Urothelium cell line (cell line): ENCODE measurements around the gene HOXB9.

Experiments used
- DNase-seq: peaks from one replicate; pipeline ENCODE4 v3.0.0; 2011; ENCODE audit warnings: low spot score, mixed read lengths
- FAIRE-seq: peaks from 2 replicates; lab custom pipeline; 2011; peaks lifted over from hg19 to GRCh38; lab: Jason Lieb, UNC

The HOXB9 gene

GRCh38 chr17:48588528-48588927 lies 37.6 kb downstream of the HOXB9 start:
- DNase-seq (no peak), FAIRE-seq (no peak)

GRCh38 chr17:48588074-48588415 lies 38.1 kb downstream of the HOXB9 start:
- FAIRE-seq (no peak), DNase-seq (no peak)

GRCh38 chr17:48587276-48588073 lies 38.7 kb downstream of the HOXB9 start:
- FAIRE-seq (no peak), DNase-seq (no peak)

GRCh38 chr17:48586355-48587258 lies 39.6 kb downstream of the HOXB9 start:
- DNase-seq (no peak), FAIRE-seq (no peak)

DNA sequence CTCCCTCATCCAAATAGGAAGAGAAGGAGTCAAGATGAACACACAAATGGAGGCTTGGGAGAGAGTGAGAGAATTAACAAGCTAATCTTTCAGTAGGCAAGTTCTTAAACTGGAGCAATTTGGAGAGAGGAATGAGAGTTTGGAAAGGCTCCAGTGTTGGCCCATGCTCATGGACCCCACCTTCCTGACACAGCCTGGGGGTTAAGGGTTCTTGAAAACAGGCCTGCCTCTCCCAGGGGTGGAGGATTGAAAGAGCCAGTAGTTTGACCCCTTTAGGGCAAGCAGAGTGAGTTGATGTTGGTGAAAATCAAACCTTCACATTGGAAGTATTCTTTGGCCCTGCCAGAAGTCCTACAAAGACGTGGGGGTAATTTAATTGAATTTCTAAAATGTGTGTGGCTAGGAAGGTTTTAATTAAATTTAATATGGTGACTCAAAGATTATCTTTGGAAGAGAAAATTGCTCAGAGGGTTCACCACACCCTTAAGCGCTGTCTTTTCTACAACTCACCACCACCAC lies 41.9 kb downstream of the HOXB9 start:
- DNase-seq (no peak), FAIRE-seq (no peak)

GRCh38 chr17:48583708-48584222 lies 42.4 kb downstream of the HOXB9 start:
- no peak for FAIRE-seq

DNA sequence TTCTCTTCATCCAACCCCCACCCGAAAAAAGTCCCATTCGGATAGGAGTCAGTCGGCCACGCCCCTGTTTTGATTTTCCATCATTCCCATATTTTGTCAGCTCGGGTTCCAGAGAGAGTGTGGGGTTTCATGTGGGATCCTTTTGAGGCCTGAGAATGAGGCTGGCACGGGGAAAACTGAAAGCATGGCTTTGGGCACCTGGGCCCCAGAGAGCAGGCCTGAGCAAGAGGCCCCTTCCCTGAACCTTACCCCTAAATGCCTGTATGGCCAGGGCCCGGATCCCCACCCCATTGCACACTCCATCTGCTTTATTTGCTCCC lies 43.4 kb downstream of the HOXB9 start:
- FAIRE-seq (no peak), DNase-seq (no peak)

More at GRCh38 chr17:48583708-48584222, 42.4 kb downstream of the HOXB9 start:
- DNase-seq: no peak

DNA sequence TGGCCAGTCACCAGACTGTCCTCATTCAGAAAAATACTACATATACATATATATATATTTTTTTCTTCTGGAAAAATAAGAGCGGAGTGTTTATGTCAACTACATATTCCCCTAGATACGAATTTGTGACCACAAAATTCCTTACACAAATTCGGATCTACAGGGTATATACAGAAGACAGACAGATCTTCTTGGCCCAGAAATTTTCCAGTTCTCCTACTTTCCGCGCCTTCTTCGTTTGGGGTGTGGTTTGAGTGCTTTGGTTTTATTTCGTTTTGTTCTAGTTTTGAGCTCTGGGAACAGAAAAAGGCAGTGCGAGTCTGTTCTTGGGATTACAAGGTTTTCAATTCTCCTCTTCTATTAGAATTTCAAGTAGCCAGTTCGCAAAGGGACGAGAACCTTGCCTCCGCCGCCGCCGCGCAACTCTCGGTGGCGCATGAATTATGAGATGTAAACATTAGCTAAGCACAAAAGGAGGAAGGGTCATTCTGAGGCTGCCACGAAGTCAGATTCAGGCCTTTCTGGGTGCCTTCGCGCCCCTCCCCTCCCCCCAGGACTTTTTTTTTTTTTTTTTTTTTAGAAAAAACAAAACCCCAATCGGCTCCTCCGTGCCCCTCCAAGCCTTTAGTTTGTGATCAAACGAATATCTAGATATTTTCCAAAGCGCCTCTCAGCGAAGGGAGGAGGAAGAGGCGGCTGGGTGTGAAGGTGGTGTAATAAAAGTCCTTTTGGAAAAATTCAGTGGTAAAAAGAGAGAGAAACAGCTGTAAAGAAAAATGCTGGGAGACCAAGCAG lies 46.2 kb downstream of the HOXB9 start:
- FAIRE-seq (no peak), DNase-seq (no peak)

DNA sequence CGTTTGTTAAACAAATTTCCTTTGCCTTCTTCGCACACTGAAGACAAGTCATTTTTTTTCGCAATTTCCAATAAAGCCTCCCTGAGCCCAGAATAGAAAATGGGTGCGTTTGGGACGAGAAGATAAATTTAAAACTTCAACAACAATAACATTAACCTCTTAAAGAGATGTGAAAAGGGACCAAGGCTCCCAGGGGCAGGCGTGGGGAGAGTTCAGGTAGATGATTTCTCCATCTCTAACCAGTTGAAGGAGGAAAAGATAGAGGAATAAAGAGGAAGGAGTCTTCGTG lies 46.7 kb downstream of the HOXB9 start:
- DNase-seq: no peak
- no peak for FAIRE-seq

DNA sequence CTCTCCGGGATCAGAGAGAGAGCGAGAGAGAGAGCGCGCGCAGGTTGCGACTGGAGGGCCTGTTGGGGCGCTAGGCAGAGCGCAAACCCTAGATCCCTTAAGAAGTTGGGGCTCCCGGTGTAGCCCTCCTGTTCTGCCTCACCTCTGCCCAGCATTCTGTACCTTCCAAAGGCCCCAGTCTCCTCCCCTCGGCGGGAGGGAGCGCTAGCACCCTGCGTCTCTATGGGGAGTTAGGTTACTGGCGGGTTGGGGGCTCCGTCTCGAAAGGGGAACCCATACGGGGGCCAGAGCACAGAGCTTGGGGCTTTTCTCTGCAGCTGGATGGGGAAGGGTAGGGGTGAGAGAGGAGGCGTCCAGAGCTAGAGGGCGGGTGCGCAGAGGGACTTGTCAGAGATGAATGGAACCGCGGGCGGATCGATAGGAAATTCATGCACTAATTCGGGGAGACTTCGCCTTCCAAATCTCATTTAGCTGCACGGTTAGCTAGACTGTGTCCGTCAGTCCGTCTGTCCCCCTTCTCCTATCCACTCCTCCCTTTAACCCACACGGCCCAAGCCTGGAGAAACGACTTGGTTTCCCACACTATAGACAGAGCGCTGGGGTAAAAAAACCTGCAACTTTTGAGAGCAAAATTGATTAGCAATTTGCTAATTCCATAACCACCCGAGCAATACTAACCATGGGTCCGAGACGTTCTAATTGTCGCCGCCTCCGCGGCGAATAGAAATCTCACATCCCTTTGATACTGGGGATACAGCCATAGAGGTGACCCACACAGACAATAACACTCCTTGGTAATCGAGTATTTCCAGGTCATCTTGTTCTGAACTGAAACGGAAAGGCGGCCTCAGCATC lies 47.3 kb downstream of the HOXB9 start:
- FAIRE-seq (no peak), DNase-seq (no peak)

- FAIRE-seq (no peak), DNase-seq (no peak)
Measured at GRCh38 chr17:48577946-48578615, 48.1 kb downstream of the HOXB9 start, which contains the start of gene HOXB4. Gene HOXB4, minus strand, starts transcription at chr17:48578350. Its CDS starts 31 bp downstream, at chr17:48578319.

DNA sequence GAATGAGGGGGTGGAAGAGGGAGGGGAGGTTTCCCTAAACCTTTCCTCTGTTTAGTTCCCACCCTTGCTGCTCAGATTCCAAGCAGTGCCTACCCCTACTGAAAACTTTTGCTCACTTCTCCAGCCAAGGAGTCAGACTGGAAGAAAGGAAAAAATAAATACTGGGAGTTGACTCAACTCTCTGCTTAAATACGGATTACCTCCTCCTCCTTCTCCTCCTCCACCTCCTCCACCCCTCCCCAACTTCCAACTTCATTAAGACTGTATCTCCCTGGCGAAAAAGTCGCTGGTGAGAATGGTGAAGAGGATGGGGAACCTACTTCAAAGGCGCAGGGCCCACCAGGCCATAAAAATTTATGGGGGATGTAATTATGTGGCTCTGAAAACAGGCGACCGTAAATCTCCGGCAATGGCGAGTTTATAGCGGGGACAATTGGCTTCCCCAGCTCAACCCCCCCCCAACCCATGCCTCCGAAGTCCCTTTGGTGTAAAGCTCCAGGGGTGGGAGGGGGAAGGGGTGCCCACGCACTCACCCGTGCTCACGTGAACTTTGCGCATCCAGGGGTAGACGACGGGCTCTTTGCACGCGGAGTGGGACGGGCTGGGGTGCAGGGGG lies 48.7 kb downstream of the HOXB9 start:
- no peak for DNase-seq
- FAIRE-seq: no peak

DNA sequence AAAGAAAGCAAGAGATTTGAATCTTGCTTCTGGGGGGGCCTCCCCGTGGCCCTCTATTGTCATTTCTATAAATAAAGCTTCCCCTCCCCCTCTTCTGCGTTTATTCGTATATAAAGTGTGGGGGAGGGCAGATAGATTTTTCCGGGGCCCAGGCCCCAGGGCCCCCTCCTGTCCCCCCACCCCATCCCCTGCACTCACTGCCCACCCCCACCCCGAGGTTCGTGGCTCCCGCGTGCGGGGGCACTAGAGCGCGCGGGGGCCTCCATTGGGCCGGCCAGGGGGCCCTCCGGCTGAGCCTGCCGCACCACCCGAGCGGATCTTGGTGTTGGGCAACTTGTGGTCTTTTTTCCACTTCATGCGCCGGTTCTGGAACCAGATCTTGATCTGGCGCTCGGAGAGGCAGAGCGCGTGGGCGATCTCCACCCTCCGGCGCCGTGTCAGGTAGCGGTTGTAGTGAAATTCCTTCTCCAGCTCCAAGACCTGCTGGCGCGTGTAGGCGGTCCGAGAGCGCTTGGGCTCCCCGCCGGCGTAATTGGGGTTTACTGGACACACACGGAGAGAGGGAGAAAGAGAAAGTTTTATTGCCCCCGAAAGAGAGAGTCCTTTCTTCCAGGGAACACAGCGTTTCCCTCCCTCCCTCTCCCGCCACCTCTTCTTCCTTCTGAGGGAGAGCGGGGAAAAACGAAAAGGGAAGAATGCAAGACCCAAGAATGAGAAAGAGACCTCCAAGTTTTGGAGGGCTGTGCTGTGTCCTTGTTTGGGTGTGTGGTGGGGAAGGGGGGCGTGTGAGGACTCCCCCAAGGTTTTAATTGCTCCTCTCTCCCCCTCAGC lies 49.5 kb downstream of the HOXB9 start:
- FAIRE-seq: no peak
- peak; percentile 52 for DNase-seq

GRCh38 chr17:48575673-48576478 lies 50.3 kb downstream of the HOXB9 start:
- FAIRE-seq (no peak), DNase-seq (no peak)

DNA sequence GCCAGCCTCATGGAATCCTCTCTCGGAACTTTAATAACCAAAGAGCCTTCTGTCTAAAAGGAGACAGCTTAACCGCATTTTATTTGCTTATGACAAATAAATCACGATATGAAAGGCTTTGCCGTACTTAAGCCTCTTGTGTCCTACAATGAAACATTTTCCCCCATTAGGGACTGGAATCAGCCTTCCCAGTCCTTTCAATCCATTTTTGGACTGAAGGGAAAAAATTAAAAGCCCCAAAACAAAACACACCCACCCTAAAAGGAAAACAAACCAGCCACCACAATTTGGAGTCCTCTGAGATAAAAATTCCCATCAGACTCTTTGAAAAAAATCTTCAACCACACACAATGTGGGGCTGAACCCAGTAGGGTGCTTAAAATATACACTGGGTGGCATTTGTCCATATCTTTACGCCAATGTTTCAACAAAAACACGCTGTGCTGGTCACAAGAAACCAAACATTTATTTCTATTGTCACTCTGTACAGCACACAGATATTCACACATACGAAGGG lies 51.0 kb downstream of the HOXB9 start:
- FAIRE-seq (no peak), DNase-seq (no peak)

GRCh38 chr17:48574505-48575065 lies 51.6 kb downstream of the HOXB9 start:
- FAIRE-seq: no peak
- no peak for DNase-seq
